ENCODE results near the gene CHRNB4.

The CHRNB4 gene

DNA sequence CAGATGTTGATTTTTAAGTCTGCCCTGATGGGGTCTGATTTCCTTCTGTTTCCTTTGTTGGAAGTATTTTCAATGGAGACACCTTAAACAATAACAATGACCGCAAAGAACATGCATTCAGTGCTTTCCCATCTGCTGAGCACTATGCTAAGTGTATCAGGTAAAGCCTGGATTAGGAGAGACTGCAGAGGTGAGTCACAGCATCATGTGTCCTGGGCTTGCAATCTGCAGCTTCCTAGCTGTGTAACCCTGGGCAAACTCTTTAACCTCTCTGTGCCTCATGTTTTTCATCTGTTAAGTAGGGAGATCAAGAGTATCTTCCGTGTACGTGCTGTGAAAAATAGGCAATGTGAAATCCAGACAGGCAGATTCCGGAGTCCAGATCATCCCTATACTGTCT is 13.3 kb upstream of the CHRNB4 start:
- no peaks in the 10 kb centered on the region for H3K4me1 ChIP-seq (ENCODE audit: control insufficient read depth in 1 of 2, insufficient read depth in 1 of 2, low read depth in 1 of 2, low read length in 1 of 2)
- H3K4me3 ChIP-seq (ENCODE audit: low read depth in 1 of 2, low read length in 1 of 2) = no peak overlapping the region
- no peaks in the 10 kb centered on the region for H3K9me3 ChIP-seq
- TF ChIP-seq, protein P1, sequence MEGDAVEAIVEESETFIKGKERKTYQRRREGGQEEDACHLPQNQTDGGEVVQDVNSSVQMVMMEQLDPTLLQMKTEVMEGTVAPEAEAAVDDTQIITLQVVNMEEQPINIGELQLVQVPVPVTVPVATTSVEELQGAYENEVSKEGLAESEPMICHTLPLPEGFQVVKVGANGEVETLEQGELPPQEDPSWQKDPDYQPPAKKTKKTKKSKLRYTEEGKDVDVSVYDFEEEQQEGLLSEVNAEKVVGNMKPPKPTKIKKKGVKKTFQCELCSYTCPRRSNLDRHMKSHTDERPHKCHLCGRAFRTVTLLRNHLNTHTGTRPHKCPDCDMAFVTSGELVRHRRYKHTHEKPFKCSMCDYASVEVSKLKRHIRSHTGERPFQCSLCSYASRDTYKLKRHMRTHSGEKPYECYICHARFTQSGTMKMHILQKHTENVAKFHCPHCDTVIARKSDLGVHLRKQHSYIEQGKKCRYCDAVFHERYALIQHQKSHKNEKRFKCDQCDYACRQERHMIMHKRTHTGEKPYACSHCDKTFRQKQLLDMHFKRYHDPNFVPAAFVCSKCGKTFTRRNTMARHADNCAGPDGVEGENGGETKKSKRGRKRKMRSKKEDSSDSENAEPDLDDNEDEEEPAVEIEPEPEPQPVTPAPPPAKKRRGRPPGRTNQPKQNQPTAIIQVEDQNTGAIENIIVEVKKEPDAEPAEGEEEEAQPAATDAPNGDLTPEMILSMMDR (IDR thresholded peaks at IDR 0.05) = no peak
- H3K27me3 ChIP-seq = peaks cover 10% of the 10 kb centered on the region
- no peaks in the 10 kb centered on the region for H3K36me3 ChIP-seq
- H3K27ac ChIP-seq = no peak overlapping the region

DNA sequence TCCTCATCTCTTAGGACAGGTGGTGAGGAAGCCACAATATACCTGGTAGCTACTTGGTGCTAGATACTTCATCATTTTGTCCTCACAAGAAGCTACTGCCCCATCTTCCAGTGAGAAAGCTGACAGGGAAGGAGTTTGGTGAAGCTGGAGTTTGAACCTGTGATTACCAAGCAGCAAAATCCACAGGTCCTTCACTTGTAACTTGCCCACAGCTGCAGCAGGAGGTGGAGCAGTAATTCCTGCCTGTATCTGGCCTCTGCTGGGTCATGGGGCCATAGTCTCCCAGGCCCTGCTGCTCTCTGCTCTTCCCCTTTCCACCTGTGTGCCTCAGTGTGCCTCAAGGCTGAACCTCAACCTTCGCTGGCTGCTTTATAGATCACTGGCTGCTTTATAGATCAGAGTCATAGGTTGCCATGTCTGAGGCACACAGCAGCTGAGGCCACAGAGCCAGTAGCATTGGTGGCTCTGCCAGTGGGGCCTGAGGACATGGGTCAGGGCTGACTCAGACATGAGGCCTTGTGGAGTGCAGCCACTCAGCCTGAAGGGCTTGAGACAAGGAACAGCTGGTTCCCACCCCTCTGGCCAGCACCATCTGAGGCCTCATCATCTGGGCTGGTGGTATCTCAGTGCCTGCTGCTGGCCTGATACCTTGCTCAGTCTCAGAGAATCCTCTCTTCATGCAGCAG is 11.1 kb upstream of the CHRNB4 start:
- Histone ChIP-seq H3K27me3 (peaks cover 10% of the 10 kb centered on the region), H3K4me3 (ENCODE audit: low read depth in 1 of 2, low read length in 1 of 2) (no peak overlapping the region), H3K27ac (no peak overlapping the region), H3K36me3 (no peaks in the 10 kb centered on the region), H3K9me3 (no peaks in the 10 kb centered on the region), H3K4me1 (ENCODE audit: control insufficient read depth in 1 of 2, insufficient read depth in 1 of 2, low read depth in 1 of 2, low read length in 1 of 2) (no peaks in the 10 kb centered on the region)
- TF ChIP-seq, protein P1 (IDR thresholded peaks at IDR 0.05) = no peak

DNA sequence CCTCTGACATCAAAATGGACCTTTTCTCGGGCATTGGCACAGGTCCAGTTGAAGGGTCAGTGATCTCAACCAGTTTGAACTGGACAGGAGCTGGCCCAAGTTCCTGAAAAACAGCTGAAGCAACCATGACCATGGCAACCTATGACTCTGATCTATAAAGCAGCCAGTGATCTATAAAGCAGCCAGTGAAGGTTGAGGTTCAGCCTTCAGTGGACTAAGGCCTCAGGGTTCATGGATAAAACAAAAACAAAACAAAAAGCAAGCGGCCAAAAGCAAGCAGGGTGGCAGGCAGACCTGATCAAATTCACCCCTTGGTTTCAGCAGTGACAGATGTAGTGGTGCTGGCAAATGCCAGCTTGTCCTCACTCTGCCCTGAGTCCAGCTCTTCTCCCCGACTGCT is 10.0 kb upstream of the CHRNB4 start:
- Histone ChIP-seq H3K27ac (no peak overlapping the region), H3K27me3 (peaks cover 10% of the 10 kb centered on the region), H3K36me3 (no peaks in the 10 kb centered on the region), H3K9me3 (no peaks in the 10 kb centered on the region), H3K4me1 (ENCODE audit: control insufficient read depth in 1 of 2, insufficient read depth in 1 of 2, low read depth in 1 of 2, low read length in 1 of 2) (no peaks in the 10 kb centered on the region), H3K4me3 (ENCODE audit: low read depth in 1 of 2, low read length in 1 of 2) (no peak overlapping the region)
- TF ChIP-seq, protein P1 (IDR thresholded peaks at IDR 0.05) = no peak

DNA sequence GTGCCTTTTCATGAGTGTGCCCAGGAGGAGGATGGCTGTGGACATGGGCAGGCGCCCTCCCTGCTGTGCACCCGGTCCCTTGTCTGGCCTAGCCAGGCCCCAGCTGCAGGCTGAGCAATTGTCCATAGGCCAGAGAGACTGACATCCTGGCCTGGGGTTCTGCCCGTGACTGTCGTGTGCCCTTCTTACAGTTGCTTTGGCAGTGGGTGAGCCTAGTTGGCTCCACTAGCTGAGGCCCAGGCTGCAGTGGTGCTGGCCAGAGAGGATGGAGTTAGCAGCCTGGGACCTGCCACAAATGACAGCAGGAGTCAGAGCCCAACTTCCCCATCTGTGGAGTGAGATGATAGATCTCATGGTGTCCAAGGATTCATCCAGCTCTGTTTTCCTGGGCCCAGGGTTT is 9.0 kb upstream of the CHRNB4 start:
- Histone ChIP-seq H3K36me3 (no peaks in the 10 kb centered on the region), H3K27ac (no peak overlapping the region), H3K27me3 (peaks cover 10% of the 10 kb centered on the region), H3K4me3 (ENCODE audit: low read depth in 1 of 2, low read length in 1 of 2) (no peak overlapping the region), H3K4me1 (ENCODE audit: control insufficient read depth in 1 of 2, insufficient read depth in 1 of 2, low read depth in 1 of 2, low read length in 1 of 2) (no peaks in the 10 kb centered on the region), H3K9me3 (no peaks in the 10 kb centered on the region)
- TF ChIP-seq, protein P1 (IDR thresholded peaks at IDR 0.05) = no peak

DNA sequence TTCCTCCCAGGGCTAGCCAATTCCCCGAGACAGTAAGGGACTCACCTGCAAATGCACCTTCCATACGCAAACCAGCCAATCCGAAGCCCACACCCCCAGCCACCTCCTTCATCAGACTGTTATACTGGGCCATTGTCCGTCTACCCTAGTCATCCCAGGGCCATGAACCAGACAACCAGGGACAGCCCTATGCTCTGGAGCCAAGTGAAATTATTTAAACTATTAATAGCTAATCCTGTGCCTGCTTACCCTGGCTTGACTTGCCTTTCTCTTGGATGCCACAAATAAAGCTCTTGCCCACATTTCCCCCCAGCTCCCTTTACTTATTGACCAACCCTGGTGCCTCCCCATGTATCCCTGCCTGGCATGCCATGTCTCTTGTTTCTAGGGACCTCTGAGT is 4.0 kb upstream of the CHRNB4 start:
- Histone ChIP-seq H3K4me3 (ENCODE audit: low read depth in 1 of 2, low read length in 1 of 2) (no peak overlapping the region), H3K27me3 (peaks cover 28% of the 10 kb centered on the region), H3K4me1 (ENCODE audit: control insufficient read depth in 1 of 2, insufficient read depth in 1 of 2, low read depth in 1 of 2, low read length in 1 of 2) (peaks cover 0 to 7% of the 10 kb centered on the region in 2 experiments), H3K9me3 (no peaks in the 10 kb centered on the region), H3K27ac (no peak overlapping the region), H3K36me3 (no peaks in the 10 kb centered on the region)
- TF ChIP-seq, protein P1 (IDR thresholded peaks at IDR 0.05) = no peak

Measured in neutrophil (primary cell).